SU-DHL-6 (cell line): ENCODE measurements around the gene ADCY3.

Source experiments
- EZH2phosphoT487 ChIP-seq: fragments of 200-600 bp; sonication (generic), shearing (Covaris generic); conservative IDR thresholded peaks from 2 replicates; pipeline ENCODE4 v1.6.1; 2018; ENCODE audit warnings: mild to moderate bottlenecking, antibody characterized with exemption, low read length, moderate library complexity, mixed read lengths
- TF ChIP-seq, protein P1 (sequence below): fragments of 200-600 bp; sonication (generic); IDR thresholded peaks from one replicate; pipeline ENCODE4 v1.5.1; 2017; ENCODE audit warnings: antibody characterized with exemption, mild to moderate bottlenecking, low read length, moderate library complexity; ENCODE audit not compliant: insufficient read depth, poor library complexity, severe bottlenecking

DNA sequence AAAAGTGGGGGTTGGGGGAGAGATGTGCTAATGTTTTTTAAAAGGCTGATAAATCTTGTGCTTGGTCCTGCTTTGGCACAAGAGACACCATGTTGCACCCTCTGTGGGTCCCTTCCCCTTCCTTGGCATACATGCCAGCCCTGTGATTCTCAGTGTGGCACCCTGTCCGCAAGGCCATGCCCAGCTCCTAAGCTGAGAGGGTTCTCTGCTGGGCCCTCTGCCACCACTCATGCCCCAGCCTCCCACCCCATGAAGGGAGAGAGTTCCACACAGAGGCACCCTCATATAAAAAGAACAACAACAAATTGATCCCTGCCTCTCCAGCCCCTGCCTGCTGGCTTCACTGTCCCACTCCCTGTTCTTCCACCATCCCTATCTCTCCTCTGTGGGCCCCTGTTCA, 2.5 kb upstream of the ADCY3 start:
- TF ChIP-seq, protein P1, sequence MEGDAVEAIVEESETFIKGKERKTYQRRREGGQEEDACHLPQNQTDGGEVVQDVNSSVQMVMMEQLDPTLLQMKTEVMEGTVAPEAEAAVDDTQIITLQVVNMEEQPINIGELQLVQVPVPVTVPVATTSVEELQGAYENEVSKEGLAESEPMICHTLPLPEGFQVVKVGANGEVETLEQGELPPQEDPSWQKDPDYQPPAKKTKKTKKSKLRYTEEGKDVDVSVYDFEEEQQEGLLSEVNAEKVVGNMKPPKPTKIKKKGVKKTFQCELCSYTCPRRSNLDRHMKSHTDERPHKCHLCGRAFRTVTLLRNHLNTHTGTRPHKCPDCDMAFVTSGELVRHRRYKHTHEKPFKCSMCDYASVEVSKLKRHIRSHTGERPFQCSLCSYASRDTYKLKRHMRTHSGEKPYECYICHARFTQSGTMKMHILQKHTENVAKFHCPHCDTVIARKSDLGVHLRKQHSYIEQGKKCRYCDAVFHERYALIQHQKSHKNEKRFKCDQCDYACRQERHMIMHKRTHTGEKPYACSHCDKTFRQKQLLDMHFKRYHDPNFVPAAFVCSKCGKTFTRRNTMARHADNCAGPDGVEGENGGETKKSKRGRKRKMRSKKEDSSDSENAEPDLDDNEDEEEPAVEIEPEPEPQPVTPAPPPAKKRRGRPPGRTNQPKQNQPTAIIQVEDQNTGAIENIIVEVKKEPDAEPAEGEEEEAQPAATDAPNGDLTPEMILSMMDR: no peak
- TF ChIP-seq EZH2phosphoT487: no peak
